Heart left ventricle (tissue), 16 donors: ENCODE measurements around the gene AGT. TPM values are rescaled to one million over a fixed set of nuclear protein-coding genes. Genes with fewer than 3 reads are reported as not detected.

Experiments used
- ATAC-seq, 4 donors: fragments of 200-7000 bp; cut with Tn5 transposase; one replicate each; pipeline ENCODE4 v1.9.1; 2020 to 2022; ENCODE audit warnings: moderate library complexity in 4 of 4, mild to moderate bottlenecking in 3 of 4, moderate number of reproducible peaks in 1 of 4
- DNase-seq, 5 donors: peaks; one replicate each; pipeline ENCODE4 v3.0.0-alpha.2; 2020
- H3K27ac ChIP-seq, 12 donors: fragments of 200-600 bp; sonication (generic) in 4 of 12; one replicate each; pipeline versions ENCODE4 v1.5.0 to v1.8.0; 2016 to 2022; ENCODE audit warnings: mild to moderate bottlenecking in 2 of 12
- H3K27me3 ChIP-seq, 9 donors: fragments of 200-600 bp; sonication (generic) in 2 of 9; one replicate each; pipeline versions ENCODE4 v1.5.1 to v1.8.0; 2016 to 2022; ENCODE audit warnings: mild to moderate bottlenecking in 3 of 9
- H3K36me3 ChIP-seq, 9 donors: fragments of 200-600 bp; sonication (generic) in 2 of 9; one replicate each; pipeline versions ENCODE4 v1.5.0 to v1.8.0; 2018 to 2022; ENCODE audit warnings: mild to moderate bottlenecking in 2 of 9
- H3K4me1 ChIP-seq, 12 donors: fragments of 200-600 bp; sonication (generic) in 4 of 12; one replicate each; pipeline versions ENCODE4 v1.5.0 to v1.8.0; 2016 to 2022; ENCODE audit warnings: mild to moderate bottlenecking in 3 of 12
- H3K4me3 ChIP-seq, 12 donors: fragments of 200-600 bp; sonication (generic) in 4 of 12; one replicate each; pipeline versions ENCODE4 v1.5.0 to v1.8.0; 2017 to 2022; ENCODE audit warnings: mild to moderate bottlenecking in 9 of 12, moderate library complexity in 4 of 12
- H3K9me3 ChIP-seq, 12 donors: fragments of 200-600 bp; sonication (generic) in 4 of 12; one replicate each; pipeline versions ENCODE4 v1.5.0 to v1.8.0; 2016 to 2022; ENCODE audit warnings: mild to moderate bottlenecking in 1 of 12
- POLR2A ChIP-seq, 2 donors: fragments of 450-650 bp; IDR thresholded peaks; one replicate each; pipeline ENCODE4 v1.6.1; 2017; ENCODE audit warnings: antibody characterized with exemption in 2 of 2, mild to moderate bottlenecking in 2 of 2, moderate library complexity in 2 of 2
- WGBS, 4 donors: extraction: QIAGEN DNeasy Blood & Tissue Kit in 2 of 4; methylation state at CpG; one replicate each; pipeline versions ENCODE4 v1.1.5 to v1.1.7; 2013 to 2018; 5-methylcytosine and 5-hydroxymethylcytosine counted together
- intact Hi-C, 10 donors: fragments of 100-400 bp; cut with DNase I; formaldehyde crosslinking; loops; one replicate each; pipeline versions ENCODE4 v1.11.1 to v1.14.2; 2022
- polyA plus RNA-seq, 2 donors: library from polyadenylated mRNA; stranded (reverse); fragments of 200-250 nt; gene quantifications; one replicate each; pipeline ENCODE4 v1.2.3, GENCODE V29; 2013
- total RNA-seq, 9 donors: library from RNA; depleted of rRNA in 2 of 9; stranded (reverse); fragments of >200 nt in 2 of 9; fragmentation: NEBNext Ultra II Directional in 3 of 9; extraction: Animal tissue kit (Norgen Biotek cat#: 25700) in 3 of 9; gene quantifications; one replicate each; pipeline versions ENCODE4 v1.1.0 to v1.2.4, GENCODE V29; 2016 to 2023
- TF ChIP-seq, protein P1 (sequence below), 12 donors: fragments of 200-600 bp; sonication (generic) in 4 of 12; IDR thresholded peaks; one replicate each; pipeline versions ENCODE4 v1.5.0 to v1.8.0; 2018 to 2022; ENCODE audit warnings: antibody characterized with exemption in 12 of 12, mild to moderate bottlenecking in 5 of 12
- donor health status: ischemic (EF 13 %, LVEDD 7.1; RV severe dilation, severe dysfunction).
- donor health status: healthy with polysubstance abuse.
- donor health status: DM: no; HTN: yes; CAD: no.
- donor health status: DM: no; HTN: no; CAD: no.
- donor health status: ischemic (EF 25% LVEDD 6.9; RV normal size, moderate dysfunction).
- donor health status: ischemic (EF 25% LVEDD 5.7; RV mildly dilated, moderate dysfunction).
- donor health status: healthy.
- donor health status: DM: yes; HTN: yes; CAD: no.
- donor health status: ischemic (EF 35%, LVEDD 5.7; RV mildly dilated, moderate dysfunction).
- donor health status: nonischemic (EF 11% LVEDD 7.7; RV severe dilation, severe dysfunction).
- donor health status: DM: yes; HTN: yes; CAD: no.
- donor health status: PGD.
- donor health status: ischemic (EF 29% LVEDD 5.4; RV normal size, mild dysfunction).
- donor health status: nonischemic (EF 23%, LVEDD 6.1; RV moderate dilation, normal function).

Gene AGT
- total and polyA plus RNA-seq, 11 donors = 37.1 to 182 (median 69.8) TPM

DNA sequence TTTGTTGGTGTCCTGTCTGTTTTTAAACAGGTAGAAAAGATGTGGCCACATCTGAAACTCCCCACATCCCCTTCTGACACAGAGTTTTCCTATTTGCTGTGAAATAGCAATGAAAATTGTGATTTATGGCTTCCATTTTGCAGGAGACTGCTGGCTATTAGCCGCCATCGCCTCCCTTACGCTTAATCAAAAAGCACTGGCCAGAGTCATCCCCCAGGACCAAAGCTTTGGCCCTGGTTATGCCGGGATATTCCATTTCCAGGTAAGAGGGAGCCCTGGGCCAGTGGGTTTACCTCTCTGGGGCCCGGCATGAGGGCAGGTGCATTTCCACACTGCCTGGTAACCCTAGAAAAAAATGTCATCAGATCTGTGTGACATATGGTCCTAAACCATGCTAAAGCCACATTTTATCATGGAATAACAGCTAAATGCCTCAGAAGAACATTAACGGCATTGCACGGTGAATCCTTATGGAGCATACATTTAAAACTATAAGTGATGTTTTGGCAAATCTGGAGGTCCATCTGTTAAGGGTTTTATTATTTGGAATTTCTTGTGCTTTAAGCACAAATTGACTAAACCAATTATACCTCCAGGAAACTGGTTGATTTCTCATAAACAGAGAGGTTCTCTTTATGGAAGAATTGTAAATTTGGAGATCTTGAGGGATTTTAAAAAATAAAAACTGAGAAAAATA lies 45.6 kb upstream of the AGT start:
- peaks cover 0 to 17% (median 0%) of the 10 kb centered on the region in 12 donors for H3K4me1 ChIP-seq

GRCh38 chr1:230758709-230759368 lies 44.9 kb upstream of the AGT start:
- Histone ChIP-seq H3K4me1 (peaks cover 0 to 22% (median 0%) of the 10 kb centered on the region in 12 donors), H3K27ac (no peak overlapping the region), H3K36me3 (no peaks in the 10 kb centered on the region), H3K27me3 (no peaks in the 10 kb centered on the region), H3K9me3 (peaks cover 0 to under 1% (median 0%) of the 10 kb centered on the region in 12 donors), H3K4me3 (no peak overlapping the region)
- no peak for TF ChIP-seq POLR2A (IDR thresholded peaks at IDR 0.05)
- TF ChIP-seq, protein P1, sequence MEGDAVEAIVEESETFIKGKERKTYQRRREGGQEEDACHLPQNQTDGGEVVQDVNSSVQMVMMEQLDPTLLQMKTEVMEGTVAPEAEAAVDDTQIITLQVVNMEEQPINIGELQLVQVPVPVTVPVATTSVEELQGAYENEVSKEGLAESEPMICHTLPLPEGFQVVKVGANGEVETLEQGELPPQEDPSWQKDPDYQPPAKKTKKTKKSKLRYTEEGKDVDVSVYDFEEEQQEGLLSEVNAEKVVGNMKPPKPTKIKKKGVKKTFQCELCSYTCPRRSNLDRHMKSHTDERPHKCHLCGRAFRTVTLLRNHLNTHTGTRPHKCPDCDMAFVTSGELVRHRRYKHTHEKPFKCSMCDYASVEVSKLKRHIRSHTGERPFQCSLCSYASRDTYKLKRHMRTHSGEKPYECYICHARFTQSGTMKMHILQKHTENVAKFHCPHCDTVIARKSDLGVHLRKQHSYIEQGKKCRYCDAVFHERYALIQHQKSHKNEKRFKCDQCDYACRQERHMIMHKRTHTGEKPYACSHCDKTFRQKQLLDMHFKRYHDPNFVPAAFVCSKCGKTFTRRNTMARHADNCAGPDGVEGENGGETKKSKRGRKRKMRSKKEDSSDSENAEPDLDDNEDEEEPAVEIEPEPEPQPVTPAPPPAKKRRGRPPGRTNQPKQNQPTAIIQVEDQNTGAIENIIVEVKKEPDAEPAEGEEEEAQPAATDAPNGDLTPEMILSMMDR (IDR thresholded peaks at IDR 0.05) = no peak
- WGBS, 4 donors = 63 to 71% (median 67%) methylated on average over 8 of the region's 8 CpGs
- ATAC-seq (no peak), DNase-seq (no peak)
- intact Hi-C loops = loop anchor here in 1 of 10 donors (5.0 kb wide), 1 partner anchor 47 kb away; the partner anchor contains the start of gene AGT

More for the DNA sequence above, 45.6 kb upstream of the AGT start:
- ATAC-seq = no peak
- Histone ChIP-seq H3K4me3 (no peak overlapping the region), H3K36me3 (no peaks in the 10 kb centered on the region), H3K27ac (no peak overlapping the region), H3K9me3 (peaks cover 0 to 5% (median 0%) of the 10 kb centered on the region in 12 donors), H3K27me3 (no peaks in the 10 kb centered on the region)
- no peak for DNase-seq
- WGBS, 4 donors = 93 to 97% (median 96%) methylated on average over 7 of the region's 7 CpGs
- TF ChIP-seq POLR2A (IDR thresholded peaks at IDR 0.05) = no peak
- TF ChIP-seq, protein P1 (IDR thresholded peaks at IDR 0.05) = no peak
- intact Hi-C loops = loop anchor here in 2 of 10 donors (5.0 kb wide), 2 partner anchors 47 to 117 kb away; partner anchors contain the start of genes AGT (in 1 of the 2) and COG2 (in 1 of the 2)

- WGBS, 4 donors = 74 to 88% (median 86%) methylated on average over 11 to 16 of the region's 16 CpGs
- Histone ChIP-seq H3K9me3 (no peaks in the 10 kb centered on the region), H3K4me3 (no peak overlapping the region), H3K4me1 (peaks cover 0 to 29% (median 2%) of the 10 kb centered on the region in 12 donors), H3K27ac (no peak overlapping the region), H3K36me3 (no peaks in the 10 kb centered on the region), H3K27me3 (no peaks in the 10 kb centered on the region)
- ATAC-seq (no peak), DNase-seq (no peak)
- intact Hi-C loops = loop anchor here in 1 of 10 donors (5.0 kb wide), 1 partner anchor 46 kb away; the partner anchor contains the start of gene AGT
- TF ChIP-seq, protein P1 (IDR thresholded peaks at IDR 0.05) = no peak
- TF ChIP-seq POLR2A (IDR thresholded peaks at IDR 0.05) = no peak
Measured at GRCh38 chr1:230757856-230758708, 44.2 kb upstream of the AGT start.
